H1 (cell line): ENCODE data around the gene GALNT17. TPM values are rescaled to one million over a fixed set of nuclear protein-coding genes. Genes with fewer than 3 reads are reported as not detected.

Experiments
- CTCF ChIA-PET: fragments of 300-600 bp; sonication (Branson Sonifier 250); formaldehyde crosslinking; loops from one replicate; lab custom pipeline; 2021; ENCODE audit not compliant: partially characterized antibody; lab: Charles Lee
- POLR2A ChIA-PET: fragments of 300-600 bp; sonication (Branson Sonifier 250); formaldehyde crosslinking; loops from one replicate; lab custom pipeline; 2021; ENCODE audit warnings: inconsistent platforms; ENCODE audit not compliant: partially characterized antibody; lab: Charles Lee
- DNase-seq, 2 experiments: peaks; one replicate each; pipeline versions ENCODE4 v3.0.0 to v3.0.0-alpha.2; 2010 to 2022; ENCODE audit warnings: low spot score in 2 of 2, low read depth in 1 of 2, mixed read lengths in 1 of 2
- FAIRE-seq: peaks from 2 replicates; lab custom pipeline; 2011; peaks lifted over from hg19 to GRCh38; lab: Jason Lieb, UNC
- H2AFZ ChIP-seq: 2 replicates; pipeline ENCODE4 v1.8.1; 2012; ENCODE audit warnings: low read length, inconsistent platforms
- H2AK5ac ChIP-seq: 2 replicates; pipeline ENCODE4 v1.6.1; 2013; ENCODE audit warnings: low read depth, low read length
- H2BK120ac ChIP-seq: replicated peaks from 2 replicates; pipeline ENCODE3; 2013; ENCODE audit warnings: low read depth, low read length, inconsistent platforms
- H2BK12ac ChIP-seq: 2 replicates; pipeline ENCODE4 v1.6.1; 2013; ENCODE audit warnings: low read depth, low read length
- H2BK15ac ChIP-seq: 2 replicates; pipeline ENCODE4 v1.6.1; 2013; ENCODE audit warnings: low read length
- H2BK20ac ChIP-seq: 2 replicates; pipeline ENCODE4 v1.6.1; 2013; ENCODE audit warnings: low read length
- H2BK5ac ChIP-seq: 2 replicates; pipeline ENCODE4 v1.6.1; 2013; ENCODE audit warnings: low read depth, low read length
- H3K14ac ChIP-seq: 2 replicates; pipeline ENCODE4 v1.6.1; 2013; ENCODE audit warnings: inconsistent platforms; ENCODE audit not compliant: insufficient read length
- H3K18ac ChIP-seq: 2 replicates; pipeline ENCODE4 v1.6.1; 2013; ENCODE audit warnings: low read length; ENCODE audit errors: extremely low read depth
- H3K23ac ChIP-seq: 2 replicates; pipeline ENCODE4 v1.6.1; 2013; ENCODE audit warnings: inconsistent platforms; ENCODE audit not compliant: insufficient read length
- H3K23me2 ChIP-seq: 2 replicates; pipeline ENCODE4 v1.6.1; 2013; ENCODE audit warnings: low read depth, low read length
- H3K27ac ChIP-seq: 2 replicates; pipeline ENCODE4 v1.6.1; 2011; ENCODE audit warnings: low read depth, low read length, inconsistent platforms
- H3K27me3 ChIP-seq, 4 experiments: replicated peaks in 1 of 4; 1 replicate in 1 of 4; 2 replicates in 3 of 4; pipeline versions ENCODE4 v1.6.1 to v1.8.1; 2011 to 2013; ENCODE audit warnings: low read length in 3 of 4, mild to moderate bottlenecking in 3 of 4, inconsistent platforms in 2 of 4, mixed read lengths in 2 of 4, moderate library complexity in 1 of 4; ENCODE audit not compliant: control insufficient read depth in 3 of 4, insufficient read depth in 3 of 4; ENCODE audit errors: extremely low read depth in 1 of 4
- H3K36me3 ChIP-seq, 4 experiments: 2 replicates each; pipeline versions ENCODE4 v1.6.1 to v1.8.1; 2011 to 2013; ENCODE audit warnings: mild to moderate bottlenecking in 4 of 4, low read length in 3 of 4, moderate library complexity in 2 of 4, control low read depth in 1 of 4, inconsistent platforms in 1 of 4; ENCODE audit not compliant: insufficient read depth in 4 of 4, control insufficient read depth in 2 of 4
- H3K4ac ChIP-seq: replicated peaks from 2 replicates; pipeline ENCODE3; 2013; ENCODE audit warnings: low read length, low read depth, mixed read lengths, inconsistent platforms; ENCODE audit not compliant: insufficient read length
- H3K4me1 ChIP-seq, 4 experiments: replicated peaks in 1 of 4; 1 replicate in 1 of 4; 2 replicates in 3 of 4; pipeline versions ENCODE4 v1.6.1 to v1.8.1; 2011 to 2013; ENCODE audit warnings: low read length in 3 of 4, inconsistent platforms in 2 of 4, mixed read lengths in 1 of 4; ENCODE audit not compliant: insufficient read depth in 4 of 4, control insufficient read depth in 3 of 4
- H3K4me2 ChIP-seq, 2 experiments: 2 replicates each; pipeline versions ENCODE4 v1.6.1 to v1.8.1; 2011 to 2013; ENCODE audit warnings: low read depth in 2 of 2, low read length in 2 of 2, control low read depth in 1 of 2, inconsistent platforms in 1 of 2, mild to moderate bottlenecking in 1 of 2; ENCODE audit not compliant: insufficient read depth in 1 of 2
- H3K4me3 ChIP-seq, 4 experiments: fragments of 200-600, 300-600 bp in 1 of 4; sonication (generic), shearing (Covaris generic), sonication (Bioruptor Twin) in 1 of 4; 2 replicates each; pipeline versions ENCODE4 v1.5.1 to v1.8.1; 2011 to 2016; ENCODE audit warnings: low read length in 4 of 4, low read depth in 3 of 4, control low read depth in 2 of 4, inconsistent platforms in 2 of 4, mild to moderate bottlenecking in 2 of 4, mixed read lengths in 1 of 4, moderate library complexity in 1 of 4; ENCODE audit not compliant: insufficient read depth in 2 of 4; ENCODE audit errors: extremely low read depth in 1 of 4
- H3K56ac ChIP-seq: replicated peaks from 2 replicates; pipeline ENCODE3; 2013; ENCODE audit warnings: low read depth, mild to moderate bottlenecking, mixed read lengths, low read length, inconsistent platforms; ENCODE audit not compliant: insufficient read length
- H3K79me1 ChIP-seq: 2 replicates; pipeline ENCODE4 v1.6.1; 2013; ENCODE audit warnings: low read depth, low read length, control low read depth
- H3K79me2 ChIP-seq, 2 experiments: 2 replicates each; pipeline versions ENCODE4 v1.6.1 to v1.8.1; 2012 to 2013; ENCODE audit warnings: low read length in 2 of 2, mild to moderate bottlenecking in 2 of 2, inconsistent platforms in 1 of 2; ENCODE audit not compliant: insufficient read depth in 2 of 2, control insufficient read depth in 1 of 2
- H3K9ac ChIP-seq, 4 experiments: replicated peaks in 1 of 4; 1 replicate in 1 of 4; 2 replicates in 3 of 4; pipeline versions ENCODE4 v1.6.1 to v1.8.1; 2011 to 2013; ENCODE audit warnings: low read depth in 3 of 4, low read length in 3 of 4, control low read depth in 2 of 4, mild to moderate bottlenecking in 2 of 4, moderate library complexity in 2 of 4, inconsistent platforms in 1 of 4; ENCODE audit errors: extremely low read depth in 1 of 4
- H3K9me3 ChIP-seq, 2 experiments: 2 replicates each; pipeline versions ENCODE4 v1.6.1 to v1.8.1; 2012 to 2013; ENCODE audit warnings: mild to moderate bottlenecking in 2 of 2, moderate library complexity in 2 of 2, control low read depth in 1 of 2, inconsistent platforms in 1 of 2, low read depth in 1 of 2, low read length in 1 of 2, mixed read lengths in 1 of 2; ENCODE audit not compliant: insufficient read depth in 2 of 2
- H4K20me1 ChIP-seq, 2 experiments: replicated peaks in 1 of 2; 2 replicates each; pipeline versions ENCODE3 to v1.8.1; 2011 to 2013; ENCODE audit warnings: inconsistent platforms in 2 of 2, low read length in 2 of 2, mild to moderate bottlenecking in 1 of 2; ENCODE audit not compliant: insufficient read depth in 2 of 2, control insufficient read depth in 1 of 2
- H4K5ac ChIP-seq: 2 replicates; pipeline ENCODE4 v1.6.1; 2013; ENCODE audit warnings: low read length, low read depth, mixed read lengths, inconsistent platforms; ENCODE audit not compliant: insufficient read length
- H4K8ac ChIP-seq: 2 replicates; pipeline ENCODE4 v1.8.0; 2013; ENCODE audit warnings: mild to moderate bottlenecking, moderate library complexity, low read length, inconsistent platforms; ENCODE audit not compliant: insufficient read depth; ENCODE audit errors: extremely low read depth
- H4K91ac ChIP-seq: replicated peaks from 2 replicates; pipeline ENCODE3; 2013; ENCODE audit warnings: low read length, mixed read lengths, inconsistent platforms; ENCODE audit not compliant: insufficient read length
- CBX5 ChIP-seq: fragments of 300-800, 300-1000 bp; sonication (generic); IDR thresholded peaks from 2 replicates; pipeline ENCODE4 v1.7.1; 2016; ENCODE audit warnings: antibody characterized with exemption, low read length, low read depth
- CEBPB ChIP-seq: IDR thresholded peaks from 2 replicates; pipeline ENCODE4 v1.6.1; 2012; ENCODE audit warnings: low read depth, low read length
- EP300 ChIP-seq, 2 experiments: IDR thresholded peaks; 1 replicate in 1 of 2; 2 replicates in 1 of 2; pipeline ENCODE4 v1.6.1; 2011 to 2012; ENCODE audit warnings: low read depth in 2 of 2, low read length in 2 of 2, mild to moderate bottlenecking in 2 of 2, borderline replicate concordance in 1 of 2, inconsistent platforms in 1 of 2, moderate library complexity in 1 of 2
- HDAC2 ChIP-seq, 2 experiments: fragments of 300-600 bp in 1 of 2; sonication (generic) in 1 of 2; IDR thresholded peaks; 2 replicates each; pipeline ENCODE4 v1.6.1; 2011 to 2012; ENCODE audit warnings: low read depth in 2 of 2, low read length in 2 of 2, mild to moderate bottlenecking in 2 of 2, moderate library complexity in 2 of 2, borderline replicate concordance in 1 of 2, inconsistent platforms in 1 of 2
- MAX ChIP-seq: IDR thresholded peaks from 2 replicates; pipeline ENCODE4 v1.6.1; 2012; ENCODE audit warnings: inconsistent platforms
- NANOG ChIP-seq: IDR thresholded peaks from 2 replicates; pipeline ENCODE4 v1.6.1; 2011; ENCODE audit warnings: low read length, low read depth, mild to moderate bottlenecking, inconsistent platforms; ENCODE audit not compliant: insufficient read depth, poor library complexity, severe bottlenecking
- RBBP5 ChIP-seq: IDR thresholded peaks from 2 replicates; pipeline ENCODE4 v1.7.1; 2012; ENCODE audit warnings: low read depth, mild to moderate bottlenecking, inconsistent platforms, low read length, moderate library complexity, borderline replicate concordance
- RFX5 ChIP-seq: IDR thresholded peaks from 2 replicates; pipeline ENCODE4 v1.6.1; 2011; ENCODE audit warnings: low read depth, low read length, improper control_type of control experiment, borderline replicate concordance
- SAP30 ChIP-seq: fragments of 300-600 bp; sonication (generic); IDR thresholded peaks from 2 replicates; pipeline ENCODE4 v1.7.1; 2012; ENCODE audit warnings: low read length, moderate library complexity, mild to moderate bottlenecking, inconsistent platforms; ENCODE audit not compliant: insufficient read depth, insufficient replicate concordance
- USF2 ChIP-seq: IDR thresholded peaks from 2 replicates; pipeline ENCODE4 v1.6.1; 2011; ENCODE audit warnings: low read length, improper control_type of control experiment
- ZNF274 ChIP-seq: IDR thresholded peaks from 2 replicates; pipeline ENCODE4 v1.7.0; 2012; ENCODE audit warnings: low read length, borderline replicate concordance; ENCODE audit errors: extremely low read depth
- WGBS, 2 experiments: shearing (Covaris generic) in 1 of 2; methylation state at CpG; one replicate each; pipeline versions ENCODE4 v1.1.6 to v1.1.7; 2013 to 2015; ENCODE audit warnings: low lambda C conversion rate in 2 of 2, mixed read lengths in 2 of 2, inconsistent platforms in 1 of 2, low coverage in 1 of 2, missing lambda C conversion rate in 1 of 2; ENCODE audit not compliant: insufficient replicate concordance in 2 of 2, insufficient coverage in 1 of 2, insufficient read length in 1 of 2; ENCODE audit errors: extremely low coverage in 1 of 2, missing lambda C conversion rate in 1 of 2; 5-methylcytosine and 5-hydroxymethylcytosine counted together
- polyA plus RNA-seq, 7 experiments: library from polyadenylated mRNA; depleted of rRNA in 3 of 7; stranded (reverse) in 5 of 7; unstranded in 2 of 7; fragments of >200 nt in 5 of 7; fragments of 200-250 nt in 2 of 7; gene quantifications; 1 replicate in 5 of 7; 2 replicates in 1 of 7; 4 replicates in 1 of 7; pipeline versions ENCODE4 v1.2.1 to v1.2.3, GENCODE V29; 2011 to 2013; ENCODE audit warnings: missing spikeins in 2 of 7, mixed read lengths in 2 of 7
- total RNA-seq: library from RNA; stranded (reverse); fragmentation: NEBNext Ultra II Directional; extraction: Animal tissue kit (Norgen Biotek cat#: 25700); gene quantifications from 2 replicates; pipeline ENCODE4 v1.2.1, GENCODE V29; 2021

GALNT17 gene
- total and polyA plus RNA-seq, 2 of the 8 experiments (the other 6 are each of a cell fraction or from before 2014, with no cell fraction given): 37.7 to 47.0 TPM

DNA sequence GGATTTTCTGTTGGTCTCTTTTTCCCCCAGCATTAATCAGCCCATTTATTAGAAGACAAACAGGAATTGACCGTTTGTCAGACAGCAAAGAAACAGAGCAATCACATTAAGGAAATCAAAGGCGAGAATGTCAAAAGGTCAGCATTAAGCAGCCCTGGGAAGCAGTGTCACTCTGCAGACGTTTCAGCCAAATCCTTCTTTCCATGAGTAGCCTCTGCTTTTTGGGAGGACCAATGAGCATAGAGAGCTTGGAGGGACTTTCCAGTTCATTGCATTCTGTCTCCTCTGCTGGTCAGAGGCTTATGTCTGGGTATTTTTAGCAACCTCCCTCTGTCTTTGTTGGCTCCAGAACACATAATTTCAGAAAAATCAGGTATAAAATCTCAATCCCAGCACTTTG, 481.4 kb downstream of the GALNT17 start:
- H4K20me1 ChIP-seq: no peaks in the 10 kb centered on the region
- CTCF ChIA-PET: interaction anchor here (0.6 to 0.7 kb wide), 2 partner anchors 32 to 569 kb away, joined by 3 read pairs; no protein-coding TSS in a partner anchor
- H2BK15ac ChIP-seq: no peak overlapping the region
- WGBS, 2 experiments: 55% methylated on average over 3 of the region's 3 CpGs; no CpG with 5 or more reads in 1 of the 2 experiments
- H2BK20ac ChIP-seq: no peak overlapping the region
- no peak overlapping the region for H4K91ac ChIP-seq
- H4K5ac ChIP-seq: no peak overlapping the region
- no peak overlapping the region for H3K4me2 ChIP-seq
- DNase-seq (no peak), FAIRE-seq (peak; percentile 19)
- H3K79me1 ChIP-seq: no peaks in the 10 kb centered on the region
- H3K9me3 ChIP-seq: no peaks in the 10 kb centered on the region
- no peaks in the 10 kb centered on the region for H3K27me3 ChIP-seq
- no peak overlapping the region for H2BK5ac ChIP-seq
- H2AFZ ChIP-seq: no peak overlapping the region
- no peak overlapping the region for H4K8ac ChIP-seq
- H2BK120ac ChIP-seq: no peak overlapping the region
- no peak overlapping the region for H2BK12ac ChIP-seq
- H3K27ac ChIP-seq: no peak overlapping the region
- H3K56ac ChIP-seq: no peak overlapping the region
- no peak overlapping the region for H3K14ac ChIP-seq
- H3K18ac ChIP-seq: no peak overlapping the region
- H3K9ac ChIP-seq: no peak overlapping the region
- no peaks in the 10 kb centered on the region for H3K79me2 ChIP-seq
- no peak overlapping the region for H3K4me3 ChIP-seq
- POLR2A ChIA-PET: no interaction called here
- peaks cover 3 to 18% (median 12%) of the 10 kb centered on the region in 4 experiments for H3K4me1 ChIP-seq
- H2AK5ac ChIP-seq: no peak overlapping the region
- H3K36me3 ChIP-seq: no peaks in the 10 kb centered on the region
- no peak overlapping the region for H3K23ac ChIP-seq
- no peak overlapping the region for H3K4ac ChIP-seq
- no peaks in the 10 kb centered on the region for H3K23me2 ChIP-seq
- TF ChIP-seq USF2: no peak
- TF ChIP-seq HDAC2 (IDR thresholded peaks at IDR 0.05; ENCODE audit: borderline replicate concordance in 1 of 2, low read depth in 2 of 2, low read length in 2 of 2): no peak
- TF ChIP-seq CBX5: no peak
- TF ChIP-seq SAP30: no peak
- no peak for TF ChIP-seq NANOG
- no peak for TF ChIP-seq CEBPB
- no peak for TF ChIP-seq RFX5
- TF ChIP-seq RBBP5: no peak
- TF ChIP-seq MAX: no peak
- TF ChIP-seq ZNF274: no peak
- no peak for TF ChIP-seq EP300 (IDR thresholded peaks at IDR 0.05; ENCODE audit: borderline replicate concordance in 1 of 2, low read depth in 2 of 2, low read length in 2 of 2)
